NCI-H2081 treated with DMSO at 0.1 percent for 48 hours (cell line): ENCODE results near the gene ENTPD2.

Experiments
- DNase-seq: peaks from one replicate; lab custom pipeline; 2025; lab: John Stamatoyannopoulos, UW

ENTPD2 gene

GRCh38 chr9:137030006-137030405, 23.9 kb downstream of the ENTPD2 start:
- no peak for DNase-seq

- no peak for DNase-seq
Measured at GRCh38 chr9:137029058-137029936, 24.6 kb downstream of the ENTPD2 start.

- DNase-seq, result no peak
Measured at GRCh38 chr9:137028263-137029057, 25.4 kb downstream of the ENTPD2 start.

GRCh38 chr9:137027369-137028262, 26.2 kb downstream of the ENTPD2 start, which contains the start of gene ABCA2:
TSS of gene ABCA2 (minus strand) at chr9:137028237. CDS start at chr9:137028140, 97 bp downstream.
- no peak for DNase-seq

GRCh38 chr9:137026828-137027227, 27.0 kb downstream of the ENTPD2 start:
- DNase-seq, result no peak

GRCh38 chr9:137026384-137026783, 27.5 kb downstream of the ENTPD2 start:
- no peak for DNase-seq

- DNase-seq, result no peak
Measured at GRCh38 chr9:137025517-137025966, 28.3 kb downstream of the ENTPD2 start.

- DNase-seq, result no peak
Measured at GRCh38 chr9:137023583-137023991, 30.3 kb downstream of the ENTPD2 start.

GRCh38 chr9:137023157-137023556, 30.7 kb downstream of the ENTPD2 start:
- no peak for DNase-seq

- DNase-seq, result no peak
Measured at GRCh38 chr9:137022662-137023008, 31.2 kb downstream of the ENTPD2 start.

GRCh38 chr9:137021979-137022661, 31.7 kb downstream of the ENTPD2 start:
- no peak for DNase-seq

- no peak for DNase-seq
Measured at GRCh38 chr9:137021568-137021978, 32.3 kb downstream of the ENTPD2 start.

GRCh38 chr9:137020771-137021567, 32.9 kb downstream of the ENTPD2 start:
- no peak for DNase-seq

- no peak for DNase-seq
Measured at GRCh38 chr9:137019891-137020683, 33.8 kb downstream of the ENTPD2 start.

- no peak for DNase-seq
Measured at GRCh38 chr9:137018761-137019559, 34.9 kb downstream of the ENTPD2 start.

- DNase-seq, result no peak
Measured at GRCh38 chr9:137017791-137018497, 35.9 kb downstream of the ENTPD2 start.

GRCh38 chr9:137017071-137017470, 36.8 kb downstream of the ENTPD2 start:
- no peak for DNase-seq

- no peak for DNase-seq
Measured at GRCh38 chr9:137016436-137016835, 37.4 kb downstream of the ENTPD2 start.
